Endothelial cell of umbilical vein (primary cell): ENCODE measurements around the gene PYHIN1. TPM values are rescaled to one million over a fixed set of nuclear protein-coding genes. Genes with fewer than 3 reads are reported as not detected.

Experiments
- BruUV-seq: library from RNA; stranded (reverse); fragments of 400-500 nt; replicated peaks from 2 replicates; lab custom pipeline; 2021; lab: Mats Ljungman, UMichigan
- CTCF ChIA-PET: fragments of 300-600, 350-600 bp; sonication (Branson Sonifier 250); formaldehyde crosslinking; loops from one replicate; lab custom pipeline; 2021; ENCODE audit warnings: antibody characterized with exemption, inconsistent platforms; lab: Charles Lee
- POLR2A ChIA-PET: fragments of 300-600, 350-600 bp; sonication (Branson Sonifier 250); formaldehyde crosslinking; loops from one replicate; lab custom pipeline; 2021; ENCODE audit warnings: antibody characterized with exemption, inconsistent platforms; lab: Charles Lee
- DNase-seq: peaks from one replicate; pipeline ENCODE4 v3.0.0-alpha.2; 2011; ENCODE audit warnings: low read depth, low spot score
- FAIRE-seq: peaks from 2 replicates; lab custom pipeline; 2011; peaks lifted over from hg19 to GRCh38; lab: Jason Lieb, UNC
- H2AFZ ChIP-seq: 2 replicates; pipeline ENCODE4 v1.6.0; 2012; ENCODE audit warnings: low read depth, low read length, control low read depth, inconsistent platforms
- H3K27ac ChIP-seq: 2 replicates; pipeline ENCODE4 v1.5.1; 2011; ENCODE audit warnings: low read depth, mild to moderate bottlenecking, control low read depth, low read length, moderate library complexity; ENCODE audit not compliant: insufficient read depth
- H3K27me3 ChIP-seq, 2 experiments: 2 replicates each; pipeline versions ENCODE4 v1.6.0 to v1.6.1; 2011; ENCODE audit warnings: low read length in 2 of 2, mixed read lengths in 1 of 2; ENCODE audit not compliant: control insufficient read depth in 2 of 2, insufficient read depth in 2 of 2
- H3K36me3 ChIP-seq, 2 experiments: 2 replicates in 1 of 2; 3 replicates in 1 of 2; pipeline ENCODE4 v1.5.1; 2011; ENCODE audit warnings: low read length in 2 of 2, mild to moderate bottlenecking in 1 of 2, moderate library complexity in 1 of 2; ENCODE audit not compliant: control insufficient read depth in 2 of 2, insufficient read depth in 2 of 2; ENCODE audit errors: extremely low read depth in 1 of 2
- H3K4me1 ChIP-seq: 3 replicates; pipeline ENCODE4 v1.5.1; 2011; ENCODE audit warnings: mild to moderate bottlenecking, low read length; ENCODE audit not compliant: control insufficient read depth, insufficient read depth; ENCODE audit errors: extremely low read depth
- H3K4me2 ChIP-seq: 2 replicates; pipeline ENCODE4 v1.6.1; 2011; ENCODE audit warnings: low read length, control low read depth, mixed read lengths; ENCODE audit not compliant: insufficient read depth
- H3K4me3 ChIP-seq, 3 experiments: fragments of 200-600 bp in 1 of 3; sonication (generic), shearing (Covaris generic) in 1 of 3; replicated peaks in 1 of 3; 2 replicates each; pipeline ENCODE4 v1.5.1; 2011 to 2016; ENCODE audit warnings: control low read depth in 3 of 3, low read length in 3 of 3, mild to moderate bottlenecking in 2 of 3, inconsistent platforms in 1 of 3, low read depth in 1 of 3, moderate library complexity in 1 of 3; ENCODE audit not compliant: insufficient read depth in 1 of 3
- H3K79me2 ChIP-seq: 2 replicates; pipeline ENCODE4 v1.6.0; 2012; ENCODE audit warnings: low read length, inconsistent platforms; ENCODE audit not compliant: control insufficient read depth, insufficient read depth
- H3K9ac ChIP-seq: replicated peaks from 2 replicates; pipeline ENCODE3; 2011; ENCODE audit warnings: low read length, control low read depth; ENCODE audit not compliant: insufficient read depth; ENCODE audit errors: extremely low read depth
- H3K9me1 ChIP-seq: replicated peaks from 3 replicates; pipeline ENCODE4 v1.6.0; 2011; ENCODE audit warnings: mild to moderate bottlenecking, low read length; ENCODE audit not compliant: control insufficient read depth, insufficient read depth; ENCODE audit errors: extremely low read depth
- H3K9me3 ChIP-seq: replicated peaks from 2 replicates; pipeline ENCODE4 v1.5.1; 2012; ENCODE audit warnings: low read length, inconsistent platforms; ENCODE audit not compliant: control insufficient read depth, insufficient read depth
- H4K20me1 ChIP-seq: replicated peaks from 2 replicates; pipeline ENCODE3; 2011; ENCODE audit warnings: mild to moderate bottlenecking, low read length; ENCODE audit not compliant: control insufficient read depth, insufficient read depth; ENCODE audit errors: extremely low read depth
- EZH2 ChIP-seq: IDR thresholded peaks from 2 replicates; pipeline ENCODE4 v1.6.1; 2012; ENCODE audit warnings: borderline replicate concordance, low read depth, mild to moderate bottlenecking, moderate library complexity, low read length, inconsistent platforms; ENCODE audit not compliant: severe bottlenecking
- FOS ChIP-seq: IDR thresholded peaks from 2 replicates; pipeline ENCODE4 v1.6.1; 2011; ENCODE audit warnings: mild to moderate bottlenecking, low read length, moderate library complexity, borderline replicate concordance; ENCODE audit not compliant: insufficient read depth
- MYC ChIP-seq: IDR thresholded peaks from one replicate; pipeline ENCODE4 v1.6.1; 2011; ENCODE audit warnings: mild to moderate bottlenecking, low read depth, low read length
- POLR2AphosphoS5 ChIP-seq: IDR thresholded peaks from 2 replicates; pipeline ENCODE4 v1.6.1; 2012; ENCODE audit warnings: low read depth, mild to moderate bottlenecking, control low read depth, low read length, moderate library complexity; ENCODE audit not compliant: insufficient read depth
- dilution Hi-C: fragments of 300-500 bp; cut with MboI; formaldehyde crosslinking; loops from one replicate; pipeline ENCODE4 v1.15.0; 2019; ENCODE audit warnings: low sequenced_read_pairs; ENCODE audit not compliant: extremely low pct_ligation_motif_present
- intact Hi-C: fragments of 100-400 bp; cut with micrococcal nuclease; formaldehyde crosslinking; loops from one replicate; pipeline ENCODE4 v1.10.0; 2022
- polyA plus RNA-seq, 4 experiments: library from polyadenylated mRNA; depleted of rRNA in 3 of 4; stranded (reverse) in 3 of 4; unstranded in 1 of 4; fragments of >200 nt; gene quantifications; 2 replicates each; pipeline versions ENCODE4 v1.2.1 to v1.2.3, GENCODE V29; 2011 to 2012; ENCODE audit warnings: missing spikeins in 1 of 4
- total RNA-seq: library from RNA; stranded (reverse); gene quantifications from 2 replicates; pipeline ENCODE4 v1.2.3, GENCODE V29; 2021
- TF ChIP-seq, protein P1 (sequence below), 2 donors: IDR thresholded peaks; 1 replicate in 1 of 2; 2 replicates in 1 of 2; pipeline ENCODE4 v1.5.1; 2011; ENCODE audit warnings: low read length in 2 of 2, mild to moderate bottlenecking in 2 of 2, moderate library complexity in 2 of 2, control low read depth in 1 of 2, inconsistent platforms in 1 of 2, low read depth in 1 of 2; ENCODE audit not compliant: insufficient read depth in 1 of 2; ENCODE audit errors: extremely low read depth in 1 of 2
- TF ChIP-seq, protein P2 (sequence below): IDR thresholded peaks from 2 replicates; pipeline ENCODE4 v1.6.1; 2011; ENCODE audit not compliant: insufficient read depth, insufficient read length

Gene PYHIN1
- total and polyA plus RNA-seq, 2 donors (not counting 3 experiments of a cell fraction or from before 2014, with no cell fraction given) = not detected

DNA sequence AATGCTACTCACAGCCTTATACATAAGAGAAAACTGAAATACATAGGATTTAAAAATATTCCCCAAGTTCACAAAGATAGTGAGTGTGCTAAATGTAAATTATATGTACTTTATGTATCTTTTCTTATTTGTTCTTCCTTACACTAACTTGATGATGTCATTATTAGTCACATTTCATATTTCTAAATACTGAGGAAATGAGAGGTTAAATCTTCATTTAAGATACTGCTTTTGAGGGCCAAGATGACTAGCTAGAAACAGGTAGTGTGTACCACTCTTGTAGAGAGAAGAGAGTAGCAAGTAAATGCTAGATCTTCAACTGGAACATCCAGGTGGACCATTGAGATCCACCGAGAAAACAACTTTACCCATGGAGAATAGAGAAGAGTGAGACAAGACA is 29.8 kb downstream of the PYHIN1 start:
- ChIA-PET POLR2A (no interaction called here), CTCF (no interaction called here)
- FAIRE-seq (no peak), DNase-seq (no peak)
- no TSS peak for BruUV-seq
- H3K4me3 ChIP-seq = no peak overlapping the region
- H3K4me2 ChIP-seq = no peak overlapping the region
- no peaks in the 10 kb centered on the region for H3K36me3 ChIP-seq
- no peaks in the 10 kb centered on the region for H3K9me3 ChIP-seq
- H3K27ac ChIP-seq = no peak overlapping the region
- no peaks in the 10 kb centered on the region for H3K9me1 ChIP-seq
- no peak overlapping the region for H3K9ac ChIP-seq
- intact Hi-C loops (no loop called here), dilution Hi-C loops (no loop called here)
- H3K27me3 ChIP-seq = no peaks in the 10 kb centered on the region
- no peaks in the 10 kb centered on the region for H4K20me1 ChIP-seq
- no peak overlapping the region for H2AFZ ChIP-seq
- no peaks in the 10 kb centered on the region for H3K4me1 ChIP-seq
- H3K79me2 ChIP-seq = no peaks in the 10 kb centered on the region
- TF ChIP-seq EZH2 (no peak), FOS (no peak), POLR2AphosphoS5 (no peak), MYC (no peak)
- TF ChIP-seq, protein P1, sequence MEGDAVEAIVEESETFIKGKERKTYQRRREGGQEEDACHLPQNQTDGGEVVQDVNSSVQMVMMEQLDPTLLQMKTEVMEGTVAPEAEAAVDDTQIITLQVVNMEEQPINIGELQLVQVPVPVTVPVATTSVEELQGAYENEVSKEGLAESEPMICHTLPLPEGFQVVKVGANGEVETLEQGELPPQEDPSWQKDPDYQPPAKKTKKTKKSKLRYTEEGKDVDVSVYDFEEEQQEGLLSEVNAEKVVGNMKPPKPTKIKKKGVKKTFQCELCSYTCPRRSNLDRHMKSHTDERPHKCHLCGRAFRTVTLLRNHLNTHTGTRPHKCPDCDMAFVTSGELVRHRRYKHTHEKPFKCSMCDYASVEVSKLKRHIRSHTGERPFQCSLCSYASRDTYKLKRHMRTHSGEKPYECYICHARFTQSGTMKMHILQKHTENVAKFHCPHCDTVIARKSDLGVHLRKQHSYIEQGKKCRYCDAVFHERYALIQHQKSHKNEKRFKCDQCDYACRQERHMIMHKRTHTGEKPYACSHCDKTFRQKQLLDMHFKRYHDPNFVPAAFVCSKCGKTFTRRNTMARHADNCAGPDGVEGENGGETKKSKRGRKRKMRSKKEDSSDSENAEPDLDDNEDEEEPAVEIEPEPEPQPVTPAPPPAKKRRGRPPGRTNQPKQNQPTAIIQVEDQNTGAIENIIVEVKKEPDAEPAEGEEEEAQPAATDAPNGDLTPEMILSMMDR (IDR thresholded peaks at IDR 0.05; ENCODE audit: extremely low read depth in 1 of 2, insufficient read depth in 1 of 2, low read depth in 1 of 2, low read length in 2 of 2) = no peak
- TF ChIP-seq, protein P2, sequence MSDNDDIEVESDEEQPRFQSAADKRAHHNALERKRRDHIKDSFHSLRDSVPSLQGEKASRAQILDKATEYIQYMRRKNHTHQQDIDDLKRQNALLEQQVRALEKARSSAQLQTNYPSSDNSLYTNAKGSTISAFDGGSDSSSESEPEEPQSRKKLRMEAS = no peak
